H9 (cell line): Measurements from ENCODE around the gene GARIN6. TPM values are rescaled to one million over a fixed set of nuclear protein-coding genes. Genes with fewer than 3 reads are reported as not detected.

Source experiments
- DNase-seq: peaks from one replicate; pipeline ENCODE4 v3.0.0-alpha.2; 2017
- H2AFZ ChIP-seq: one replicate; pipeline ENCODE4 v1.6.1; 2013; ENCODE audit warnings: mild to moderate bottlenecking, low read length, control low read depth, moderate library complexity
- H2AK5ac ChIP-seq: 2 replicates; pipeline ENCODE4 v1.6.1; 2013; ENCODE audit warnings: low read length, control low read depth, mixed read lengths; ENCODE audit not compliant: insufficient read length
- H2BK120ac ChIP-seq: one replicate; pipeline ENCODE4 v1.6.1; 2013; ENCODE audit warnings: low read depth, mild to moderate bottlenecking, low read length, control low read depth, inconsistent platforms; ENCODE audit not compliant: poor library complexity, severe bottlenecking
- H2BK12ac ChIP-seq: 2 replicates; pipeline ENCODE4 v1.6.1; 2013; ENCODE audit warnings: low read length, control low read depth, mixed read lengths, low read depth; ENCODE audit not compliant: insufficient read length
- H2BK15ac ChIP-seq: 2 replicates; pipeline ENCODE4 v1.6.1; 2013; ENCODE audit warnings: low read depth, low read length, control low read depth
- H2BK20ac ChIP-seq: one replicate; pipeline ENCODE4 v1.6.1; 2013; ENCODE audit warnings: low read depth, mild to moderate bottlenecking, low read length, control low read depth, inconsistent platforms; ENCODE audit not compliant: poor library complexity, severe bottlenecking
- H2BK5ac ChIP-seq: 2 replicates; pipeline ENCODE4 v1.6.1; 2013; ENCODE audit warnings: low read length, control low read depth, mixed read lengths; ENCODE audit not compliant: insufficient read length
- H3K14ac ChIP-seq: 2 replicates; pipeline ENCODE4 v1.6.1; 2013; ENCODE audit warnings: low read length, control low read depth; ENCODE audit not compliant: insufficient read depth
- H3K18ac ChIP-seq: 2 replicates; pipeline ENCODE4 v1.6.1; 2013; ENCODE audit warnings: low read depth, mild to moderate bottlenecking, mixed read lengths, low read length, control low read depth; ENCODE audit not compliant: insufficient read length
- H3K23ac ChIP-seq: 2 replicates; pipeline ENCODE4 v1.6.1; 2013; ENCODE audit warnings: low read length, control low read depth, mixed read lengths, low read depth; ENCODE audit not compliant: insufficient read length
- H3K23me2 ChIP-seq: 2 replicates; pipeline ENCODE4 v1.6.1; 2013; ENCODE audit warnings: low read depth, mild to moderate bottlenecking, mixed read lengths, low read length, control low read depth; ENCODE audit not compliant: insufficient read length, poor library complexity, severe bottlenecking
- H3K27ac ChIP-seq: 2 replicates; pipeline ENCODE4 v1.5.1; 2013; ENCODE audit warnings: low read length, control low read depth, mixed read lengths, low read depth; ENCODE audit not compliant: insufficient read length
- H3K27me3 ChIP-seq: 2 replicates; pipeline ENCODE4 v1.6.1; 2013; ENCODE audit warnings: low read length, control low read depth, inconsistent platforms; ENCODE audit not compliant: insufficient read depth
- H3K4ac ChIP-seq: 2 replicates; pipeline ENCODE4 v1.6.1; 2013; ENCODE audit warnings: low read depth, mild to moderate bottlenecking, control low read depth, inconsistent platforms, low read length, moderate library complexity
- H3K4me1 ChIP-seq: 2 replicates; pipeline ENCODE4 v1.6.1; 2013; ENCODE audit warnings: low read length, control low read depth, inconsistent platforms; ENCODE audit not compliant: insufficient read depth
- H3K4me2 ChIP-seq: 2 replicates; pipeline ENCODE4 v1.6.1; 2013; ENCODE audit warnings: low read length, control low read depth, mixed read lengths; ENCODE audit not compliant: insufficient read length, insufficient read depth
- H3K56ac ChIP-seq: 2 replicates; pipeline ENCODE4 v1.6.1; 2013; ENCODE audit warnings: low read depth, mild to moderate bottlenecking, mixed read lengths, low read length, control low read depth; ENCODE audit not compliant: insufficient read length
- H3K79me1 ChIP-seq: 2 replicates; pipeline ENCODE4 v1.6.1; 2013; ENCODE audit warnings: low read depth, mild to moderate bottlenecking, moderate library complexity, low read length, control low read depth, inconsistent platforms; ENCODE audit not compliant: insufficient read depth, poor library complexity, severe bottlenecking
- H3K79me2 ChIP-seq: 2 replicates; pipeline ENCODE4 v1.6.1; 2013; ENCODE audit warnings: low read length, control low read depth, inconsistent platforms; ENCODE audit not compliant: insufficient read depth
- H3K9ac ChIP-seq: 2 replicates; pipeline ENCODE4 v1.6.1; 2013; ENCODE audit warnings: low read length, control low read depth, mixed read lengths; ENCODE audit not compliant: insufficient read length; ENCODE audit errors: extremely low read depth
- H3K9me3 ChIP-seq: one replicate; pipeline ENCODE4 v1.6.1; 2013; ENCODE audit warnings: low read depth, low read length, inconsistent platforms; ENCODE audit not compliant: control insufficient read depth
- H3T11ph ChIP-seq: one replicate; pipeline ENCODE4 v1.6.1; 2013; ENCODE audit warnings: mild to moderate bottlenecking, low read length, control low read depth, inconsistent platforms
- H4K20me1 ChIP-seq: one replicate; pipeline ENCODE4 v1.6.1; 2013; ENCODE audit not compliant: control insufficient read depth, insufficient read length, insufficient read depth
- H4K5ac ChIP-seq: 2 replicates; pipeline ENCODE4 v1.6.1; 2013; ENCODE audit warnings: low read depth, mild to moderate bottlenecking, mixed read lengths, low read length, control low read depth; ENCODE audit not compliant: insufficient read length
- H4K8ac ChIP-seq: replicated peaks from 2 replicates; pipeline ENCODE4 v1.6.1; 2013; ENCODE audit warnings: low read length, control low read depth, mixed read lengths, low read depth; ENCODE audit not compliant: insufficient read length
- H4K91ac ChIP-seq: 2 replicates; pipeline ENCODE4 v1.6.1; 2013; ENCODE audit warnings: low read depth, mild to moderate bottlenecking, moderate library complexity, mixed read lengths, low read length, control low read depth; ENCODE audit not compliant: insufficient read length
- H3K27ac Mint-ChIP-seq, 3 experiments: 2 replicates in 2 of 3; 3 replicates in 1 of 3; pipeline ENCODE4 v1.8.0; 2020 to 2021; ENCODE audit warnings: mixed read lengths in 3 of 3, mild to moderate bottlenecking in 1 of 3, moderate library complexity in 1 of 3
- H3K27me3 Mint-ChIP-seq: 2 replicates; pipeline ENCODE4 v1.8.0; 2021; ENCODE audit warnings: low read depth, mild to moderate bottlenecking, moderate library complexity, mixed read lengths
- H3K36me3 Mint-ChIP-seq, 3 experiments: 2 replicates in 2 of 3; 3 replicates in 1 of 3; pipeline ENCODE4 v1.8.0; 2020 to 2021; ENCODE audit warnings: low read depth in 3 of 3, mixed read lengths in 3 of 3; ENCODE audit not compliant: insufficient read depth in 1 of 3
- H3K4me1 Mint-ChIP-seq, 2 experiments: 2 replicates each; pipeline ENCODE4 v1.8.0; 2020; ENCODE audit warnings: mixed read lengths in 2 of 2
- H3K4me3 Mint-ChIP-seq, 2 experiments: 2 replicates in 1 of 2; 3 replicates in 1 of 2; pipeline ENCODE4 v1.8.0; 2020 to 2021; ENCODE audit warnings: mild to moderate bottlenecking in 2 of 2, mixed read lengths in 2 of 2, moderate library complexity in 1 of 2
- H3K9me3 Mint-ChIP-seq, 2 experiments: 2 replicates in 1 of 2; 3 replicates in 1 of 2; pipeline ENCODE4 v1.8.0; 2020; ENCODE audit warnings: mild to moderate bottlenecking in 2 of 2, mixed read lengths in 2 of 2, moderate library complexity in 1 of 2
- WGBS: extraction: QIAGEN DNeasy Blood & Tissue Kit; methylation state at CpG from one replicate; pipeline ENCODE4 v1.1.7; 2013; ENCODE audit warnings: missing lambda C conversion rate, low lambda C conversion rate, mixed read lengths; ENCODE audit not compliant: insufficient read length; ENCODE audit errors: extremely low coverage; 5-methylcytosine and 5-hydroxymethylcytosine counted together
- total RNA-seq: library from RNA; stranded (reverse); gene quantifications from 2 replicates; pipeline ENCODE4 v1.2.1, GENCODE V29; 2021
- TF ChIP-seq, protein P1 (sequence below): fragments of 200-600 bp; sonication (generic); conservative IDR thresholded peaks from 3 replicates; pipeline ENCODE4 v1.8.0; 2021; ENCODE audit warnings: antibody characterized with exemption, mild to moderate bottlenecking

GARIN6 gene
- total RNA-seq, 1 experiment from 2014 or later, result not detected

DNA sequence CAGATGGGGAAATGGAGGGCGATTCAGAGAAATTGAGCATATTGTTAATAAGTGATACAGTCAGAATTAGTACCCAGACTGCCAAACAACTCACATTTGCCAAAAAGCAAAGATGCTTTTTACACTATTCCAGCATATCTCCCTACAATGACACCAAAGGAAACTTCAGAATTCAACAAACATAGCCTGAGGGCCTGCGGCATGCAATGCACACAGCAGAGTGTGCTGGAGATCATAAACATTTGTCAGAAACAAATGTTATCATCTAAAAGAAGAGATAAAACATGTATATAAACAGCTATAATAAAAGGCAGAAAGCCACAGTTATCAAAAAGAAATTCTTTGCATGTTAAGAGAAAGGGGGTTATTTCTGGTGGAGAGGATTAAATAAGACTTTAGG, 20.1 kb upstream of the GARIN6 start:
- Histone ChIP-seq H3K79me1 (no peaks in the 10 kb centered on the region), H3K9ac (no peak overlapping the region), H2AK5ac (no peak overlapping the region), H4K91ac (no peak overlapping the region), H4K5ac (no peak overlapping the region), H2BK120ac (no peak overlapping the region), H2BK15ac (no peak overlapping the region), H3T11ph (no peak overlapping the region), H2BK20ac (no peak overlapping the region), H4K8ac (no peak overlapping the region), H3K4ac (no peak overlapping the region), H4K20me1 (no peaks in the 10 kb centered on the region), H2BK12ac (no peak overlapping the region), H3K9me3 (no peaks in the 10 kb centered on the region), H2AFZ (no peak overlapping the region), H3K14ac (no peak overlapping the region), H3K79me2 (no peaks in the 10 kb centered on the region), H3K27ac (no peak overlapping the region), H3K18ac (no peak overlapping the region), H3K4me1 (no peaks in the 10 kb centered on the region), H3K23me2 (no peaks in the 10 kb centered on the region), H3K23ac (no peak overlapping the region), H3K27me3 (no peaks in the 10 kb centered on the region), H3K4me2 (no peak overlapping the region), H2BK5ac (no peak overlapping the region), H3K56ac (no peak overlapping the region)
- WGBS, result no CpG with 5 or more reads among the region's 2 CpGs
- no peaks in the 10 kb centered on the region for H3K36me3 Mint-ChIP-seq
- DNase-seq, result no peak
- no peak overlapping the region for H3K27ac Mint-ChIP-seq
- H3K4me3 Mint-ChIP-seq, result no peak overlapping the region
- H3K27me3 Mint-ChIP-seq, result no peaks in the 10 kb centered on the region
- TF ChIP-seq, protein P1, sequence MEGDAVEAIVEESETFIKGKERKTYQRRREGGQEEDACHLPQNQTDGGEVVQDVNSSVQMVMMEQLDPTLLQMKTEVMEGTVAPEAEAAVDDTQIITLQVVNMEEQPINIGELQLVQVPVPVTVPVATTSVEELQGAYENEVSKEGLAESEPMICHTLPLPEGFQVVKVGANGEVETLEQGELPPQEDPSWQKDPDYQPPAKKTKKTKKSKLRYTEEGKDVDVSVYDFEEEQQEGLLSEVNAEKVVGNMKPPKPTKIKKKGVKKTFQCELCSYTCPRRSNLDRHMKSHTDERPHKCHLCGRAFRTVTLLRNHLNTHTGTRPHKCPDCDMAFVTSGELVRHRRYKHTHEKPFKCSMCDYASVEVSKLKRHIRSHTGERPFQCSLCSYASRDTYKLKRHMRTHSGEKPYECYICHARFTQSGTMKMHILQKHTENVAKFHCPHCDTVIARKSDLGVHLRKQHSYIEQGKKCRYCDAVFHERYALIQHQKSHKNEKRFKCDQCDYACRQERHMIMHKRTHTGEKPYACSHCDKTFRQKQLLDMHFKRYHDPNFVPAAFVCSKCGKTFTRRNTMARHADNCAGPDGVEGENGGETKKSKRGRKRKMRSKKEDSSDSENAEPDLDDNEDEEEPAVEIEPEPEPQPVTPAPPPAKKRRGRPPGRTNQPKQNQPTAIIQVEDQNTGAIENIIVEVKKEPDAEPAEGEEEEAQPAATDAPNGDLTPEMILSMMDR, result no peak
- H3K9me3 Mint-ChIP-seq, result no peaks in the 10 kb centered on the region
- H3K4me1 Mint-ChIP-seq, result no peaks in the 10 kb centered on the region
